Type B pancreatic cell (in vitro differentiated cells): Measurements from ENCODE around the gene ZNF648. TPM values are rescaled to one million over a fixed set of nuclear protein-coding genes. Genes with fewer than 3 reads are reported as not detected.
"Not testable (repeated sequence)": the region's sequence is repeated elsewhere in the genome, so short reads cannot be mapped to it uniquely, and the experiment has no call there.

Source experiments
- DNase-seq: peaks from one replicate; pipeline ENCODE4 v3.0.0; 2021; ENCODE audit warnings: mixed read lengths; ENCODE audit not compliant: unreplicated experiment; ENCODE audit errors: extremely low spot score
- H3K27ac Mint-ChIP-seq: 2 replicates; pipeline ENCODE4 v1.8.0; 2021; ENCODE audit warnings: mild to moderate bottlenecking, mixed read lengths
- H3K27me3 Mint-ChIP-seq: 2 replicates; pipeline ENCODE4 v1.8.0; 2021; ENCODE audit warnings: mixed read lengths
- H3K36me3 Mint-ChIP-seq: 2 replicates; pipeline ENCODE4 v1.8.0; 2021; ENCODE audit warnings: mixed read lengths
- H3K4me1 Mint-ChIP-seq: one replicate; pipeline ENCODE4 v1.8.0; 2021; ENCODE audit warnings: mixed read lengths; ENCODE audit not compliant: unreplicated experiment
- H3K4me3 Mint-ChIP-seq: 2 replicates; pipeline ENCODE4 v1.8.0; 2021; ENCODE audit warnings: mild to moderate bottlenecking, mixed read lengths
- H3K9me3 Mint-ChIP-seq: 2 replicates; pipeline ENCODE4 v1.8.0; 2021; ENCODE audit warnings: mixed read lengths
- CTCF ChIP-seq: fragments of 200-600 bp; sonication (generic); conservative IDR thresholded peaks from 2 replicates; pipeline ENCODE4 v1.5.0; 2021; ENCODE audit warnings: antibody characterized with exemption, mild to moderate bottlenecking
- total RNA-seq: library from RNA; stranded (reverse); gene quantifications from 2 replicates; pipeline ENCODE4 v1.2.1, GENCODE V29; 2021; ENCODE audit warnings: low replicate concordance

The ZNF648 gene
- total RNA-seq, 1 donor from 2014 or later = 0.34 TPM

DNA sequence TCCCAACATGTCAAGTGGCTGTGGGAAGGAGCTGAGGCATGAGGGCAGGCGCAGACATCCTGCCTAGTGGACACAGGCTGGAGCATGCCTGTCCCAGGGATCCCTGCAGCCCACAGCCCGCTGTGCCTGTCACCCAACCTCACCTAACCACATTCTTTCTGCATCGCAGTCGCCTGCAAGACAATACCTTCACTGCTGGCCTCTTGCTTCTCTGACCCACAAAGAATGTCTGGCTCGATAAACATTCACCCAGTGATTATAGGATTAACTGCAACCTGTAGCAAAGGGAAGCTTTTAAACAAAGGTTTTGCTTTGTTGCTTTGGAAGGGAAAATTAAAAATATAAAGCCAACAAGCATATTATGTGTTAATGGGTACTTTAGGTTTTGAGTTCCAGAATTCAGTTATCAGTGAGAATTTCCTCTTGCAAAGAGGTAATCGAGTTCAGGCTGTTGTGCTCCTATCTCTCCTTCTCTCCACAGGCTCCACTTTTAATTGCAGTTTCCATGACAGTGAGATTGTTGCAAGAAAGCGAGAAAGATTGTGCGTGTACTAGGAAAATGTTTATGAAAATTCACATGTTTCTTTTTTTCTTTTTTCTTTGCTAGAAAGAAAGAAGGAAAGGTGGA, 40.0 kb upstream of the ZNF648 start:
- Mint-ChIP-seq H3K4me1 (peaks cover 12% of the 10 kb centered on the region), H3K9me3 (peaks cover 4% of the 10 kb centered on the region), H3K36me3 (peaks cover 3% of the 10 kb centered on the region), H3K27ac (peak overlapping the region; percentile 91), H3K4me3 (peak overlapping the region; percentile 58), H3K27me3 (no peaks in the 10 kb centered on the region)
- no peak for DNase-seq
- no peak for TF ChIP-seq CTCF

GRCh38 chr1:182098301-182098700, 36.8 kb upstream of the ZNF648 start:
- Mint-ChIP-seq H3K36me3 (peaks cover 3% of the 10 kb centered on the region), H3K9me3 (peaks cover 4% of the 10 kb centered on the region), H3K4me3 (no peak overlapping the region), H3K27ac (no peak overlapping the region), H3K27me3 (no peaks in the 10 kb centered on the region), H3K4me1 (peaks cover 12% of the 10 kb centered on the region)
- no peak for TF ChIP-seq CTCF
- no peak for DNase-seq

DNA sequence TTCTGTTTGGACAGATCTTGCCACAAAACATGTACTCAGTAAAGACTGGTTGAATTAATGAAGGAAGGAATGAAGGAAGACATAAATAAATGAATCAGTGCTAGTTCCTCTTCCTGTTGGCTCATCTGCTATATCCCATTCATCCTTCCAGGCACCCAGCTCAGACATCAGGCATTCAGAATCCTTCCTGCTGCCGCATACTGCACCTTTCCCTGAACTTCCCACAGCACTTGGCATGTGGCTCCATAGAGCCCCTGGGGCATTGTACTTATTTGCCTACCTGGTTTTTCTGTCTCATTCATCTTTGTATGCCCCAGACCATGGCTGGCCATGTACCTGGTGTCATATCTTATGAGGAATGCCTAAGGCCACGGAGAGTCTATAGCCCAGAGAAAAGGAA, 34.4 kb upstream of the ZNF648 start:
- Mint-ChIP-seq H3K4me3 (no peak overlapping the region), H3K9me3 (peaks cover 4% of the 10 kb centered on the region), H3K4me1 (peaks cover 1% of the 10 kb centered on the region), H3K27ac (peak overlapping the region; percentile 17), H3K36me3 (no peaks in the 10 kb centered on the region), H3K27me3 (no peaks in the 10 kb centered on the region)
- no peak for TF ChIP-seq CTCF
- no peak for DNase-seq

DNA sequence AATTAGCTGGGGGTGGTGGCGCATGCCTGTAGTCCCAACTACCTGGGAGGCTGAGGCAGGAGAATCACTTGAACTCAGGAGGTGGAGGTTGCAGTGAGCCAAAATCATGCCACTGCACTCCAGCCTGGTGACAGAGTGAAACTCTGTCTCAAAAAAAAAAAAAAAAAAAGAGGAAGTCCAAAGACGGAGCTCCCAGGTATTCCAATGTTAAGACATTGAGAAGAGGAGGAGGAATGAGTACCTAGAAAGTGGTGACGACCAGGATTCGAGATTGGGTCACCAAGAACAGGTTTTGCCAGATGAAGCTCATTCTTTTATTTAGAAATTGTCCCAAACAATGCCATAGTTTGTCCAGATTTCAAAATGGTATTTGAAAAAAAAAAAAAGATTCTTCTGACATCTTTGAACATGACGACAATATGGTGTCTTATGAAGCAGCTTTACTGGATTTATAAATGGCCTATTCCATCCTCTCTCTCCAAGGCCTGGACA, 33.0 kb upstream of the ZNF648 start:
- DNase-seq, H3K9me3 Mint-ChIP-seq, H3K27me3 Mint-ChIP-seq, H3K4me3 Mint-ChIP-seq, H3K4me1 Mint-ChIP-seq, H3K27ac Mint-ChIP-seq, H3K36me3 Mint-ChIP-seq: not testable (repeated sequence)

DNA sequence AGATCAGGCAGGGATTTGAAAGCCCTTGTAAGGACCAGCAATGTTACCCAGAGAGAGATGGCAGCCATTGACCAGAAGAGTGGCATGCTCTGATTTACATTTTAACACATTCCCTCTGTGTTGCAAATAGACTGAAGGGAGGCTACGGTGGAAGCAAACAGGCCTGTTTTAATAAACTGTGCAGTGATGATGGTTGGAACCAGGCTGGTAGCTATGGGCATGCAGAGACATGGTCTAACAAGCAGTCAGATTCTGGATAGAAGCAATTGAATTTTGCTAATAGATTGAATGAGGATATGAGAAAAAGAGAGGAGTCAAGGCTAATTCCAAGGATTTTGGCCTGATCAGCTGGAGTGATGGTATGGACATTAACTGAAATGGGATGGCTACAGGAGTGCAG, 32.3 kb upstream of the ZNF648 start:
- no peaks in the 10 kb centered on the region for H3K9me3 Mint-ChIP-seq
- DNase-seq = no peak
- no peaks in the 10 kb centered on the region for H3K27me3 Mint-ChIP-seq
- no peak overlapping the region for H3K4me3 Mint-ChIP-seq
- no peak for TF ChIP-seq CTCF
- H3K4me1 Mint-ChIP-seq = no peaks in the 10 kb centered on the region
- no peak overlapping the region for H3K27ac Mint-ChIP-seq
- no peaks in the 10 kb centered on the region for H3K36me3 Mint-ChIP-seq

DNA sequence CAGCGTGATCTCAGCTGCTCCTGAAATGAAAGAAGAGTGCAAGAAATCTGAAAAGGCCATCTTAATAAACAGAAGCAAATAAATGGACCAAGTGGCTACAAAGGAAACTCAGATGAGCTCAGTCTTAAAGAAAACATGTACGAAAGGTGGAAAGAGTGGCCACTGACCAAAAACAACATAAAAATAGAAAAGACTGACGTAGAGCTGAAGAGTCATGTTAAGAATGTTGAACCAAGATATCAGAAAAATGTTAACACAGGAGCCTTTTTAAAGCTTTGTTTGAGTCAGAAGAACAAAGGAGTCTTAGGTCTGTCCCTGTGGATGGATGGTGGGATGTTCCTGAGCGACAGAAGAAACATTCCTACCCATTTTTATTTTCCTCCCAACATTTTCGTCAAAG, 30.8 kb upstream of the ZNF648 start:
- Mint-ChIP-seq H3K36me3 (no peaks in the 10 kb centered on the region), H3K4me3 (no peak overlapping the region), H3K27me3 (no peaks in the 10 kb centered on the region), H3K9me3 (no peaks in the 10 kb centered on the region), H3K27ac (no peak overlapping the region), H3K4me1 (no peaks in the 10 kb centered on the region)
- no peak for TF ChIP-seq CTCF
- DNase-seq = no peak
